CMK (cell line): Measurements from ENCODE around the gene PREB.
A peak's percentile ranks its signal among the peaks of the same experiment; 100 is the strongest.
"Not testable (repeated sequence)": the region's sequence is repeated elsewhere in the genome, so short reads cannot be mapped to it uniquely, and the experiment has no call there.

Source experiments
- DNase-seq: peaks from one replicate; pipeline ENCODE4 v3.0.0-alpha.2; 2010; ENCODE audit warnings: low read depth

PREB gene

GRCh38 chr2:27133905-27134780, at the start of gene PREB:
PREB (minus strand) TSS chr2:27134636; CDS start chr2:27134421, 215 bp downstream.
- DNase-seq: peak; percentile 93

GRCh38 chr2:27184115-27184514, 49.7 kb upstream of the PREB start:
- DNase-seq: no peak

- DNase-seq: no peak
These were observed 47.9 kb upstream of the PREB start for GRCh38 chr2:27182346-27182745.

- DNase-seq: no peak
These were observed 45.0 kb upstream of the PREB start for GRCh38 chr2:27179344-27180000.

GRCh38 chr2:27178469-27178868, 44.0 kb upstream of the PREB start:
- DNase-seq: no peak

- DNase-seq: no peak
These were observed 43.3 kb upstream of the PREB start for GRCh38 chr2:27177441-27178351.

GRCh38 chr2:27175781-27176180, 41.3 kb upstream of the PREB start:
- not testable (repeated sequence) for DNase-seq

- DNase-seq: no peak
These were observed 40.9 kb upstream of the PREB start for GRCh38 chr2:27175330-27175729.

GRCh38 chr2:27174638-27175037, 40.2 kb upstream of the PREB start:
- no peak for DNase-seq

- no peak for DNase-seq
These were observed 37.0 kb upstream of the PREB start for GRCh38 chr2:27171351-27171848.

GRCh38 chr2:27170581-27171337, 36.3 kb upstream of the PREB start:
- DNase-seq: no peak

GRCh38 chr2:27164960-27165763, 30.7 kb upstream of the PREB start:
- no peak for DNase-seq

- DNase-seq: no peak
These were observed 28.0 kb upstream of the PREB start for GRCh38 chr2:27162151-27163121.

GRCh38 chr2:27160191-27160590, 25.8 kb upstream of the PREB start:
- no peak for DNase-seq

GRCh38 chr2:27159271-27159670, 24.8 kb upstream of the PREB start:
- DNase-seq: no peak

- DNase-seq: no peak
These were observed 24.0 kb upstream of the PREB start for GRCh38 chr2:27158468-27158867.

GRCh38 chr2:27155069-27155520, 20.7 kb upstream of the PREB start:
- DNase-seq: no peak

GRCh38 chr2:27154488-27154887, 20.1 kb upstream of the PREB start:
- no peak for DNase-seq

- DNase-seq: no peak
These were observed 18.5 kb upstream of the PREB start for GRCh38 chr2:27152796-27153464.
